Panc1 (cell line): Measurements from ENCODE around the gene RFC5. TPM values are rescaled to one million over a fixed set of nuclear protein-coding genes. Genes with fewer than 3 reads are reported as not detected.
A peak's percentile ranks its signal among the peaks of the same experiment; 100 is the strongest.

Experiments
- ATAC-seq: fragments of 200-7000 bp; cut with Tn5 transposase; 2 replicates; pipeline ENCODE4 v1.9.1; 2020; ENCODE audit warnings: mild to moderate bottlenecking, moderate library complexity
- BruUV-seq: library from RNA; stranded (reverse); fragments of 400-500 nt; replicated peaks from 2 replicates; lab custom pipeline; 2021; lab: Mats Ljungman, UMichigan
- CTCF ChIA-PET: fragments of 300-600 bp; sonication (Branson Sonifier 250); formaldehyde crosslinking; loops from one replicate; lab custom pipeline; 2022; ENCODE audit warnings: antibody characterized with exemption; lab: Charles Lee
- POLR2A ChIA-PET: fragments of 300-600 bp; sonication (Branson Sonifier 250); formaldehyde crosslinking; loops from one replicate; lab custom pipeline; 2022; ENCODE audit warnings: antibody characterized with exemption; lab: Charles Lee
- DNase-seq: peaks from one replicate; pipeline ENCODE4 v3.0.0-alpha.2; 2010; ENCODE audit warnings: low read depth, low spot score
- H3K27ac ChIP-seq: 2 replicates; pipeline ENCODE4 v1.5.1; 2011; ENCODE audit warnings: mild to moderate bottlenecking, low read length, inconsistent platforms
- H3K27me3 ChIP-seq: fragments of 200-500 bp; sonication (Bioruptor generic); 2 replicates; pipeline ENCODE4 v1.6.0; 2014; ENCODE audit warnings: low read length, inconsistent platforms; ENCODE audit not compliant: control insufficient read depth, insufficient read depth
- H3K36me3 ChIP-seq: fragments of 200-500 bp; sonication (Bioruptor generic); 2 replicates; pipeline ENCODE4 v1.5.1; 2014; ENCODE audit warnings: inconsistent platforms, mild to moderate bottlenecking, low read length, moderate library complexity; ENCODE audit not compliant: control insufficient read depth, insufficient read depth
- H3K4me1 ChIP-seq: 2 replicates; pipeline ENCODE4 v1.5.1; 2011; ENCODE audit warnings: inconsistent platforms, mild to moderate bottlenecking, low read length, moderate library complexity; ENCODE audit not compliant: control insufficient read depth, insufficient read depth
- H3K4me3 ChIP-seq, 2 experiments: 2 replicates each; pipeline ENCODE4 v1.5.1; 2011 to 2012; ENCODE audit warnings: low read depth in 2 of 2, low read length in 2 of 2, mild to moderate bottlenecking in 2 of 2, inconsistent platforms in 1 of 2, moderate library complexity in 1 of 2
- H3K9me3 ChIP-seq: fragments of 200-500 bp; sonication (Bioruptor generic); 2 replicates; pipeline ENCODE4 v1.5.1; 2014; ENCODE audit warnings: low read depth, mild to moderate bottlenecking, inconsistent platforms, low read length, moderate library complexity; ENCODE audit not compliant: control insufficient read depth, insufficient read depth
- CTCF ChIP-seq: fragments of 450-650 bp; IDR thresholded peaks from 2 replicates; pipeline ENCODE4 v1.5.1; 2017; ENCODE audit warnings: mild to moderate bottlenecking
- POLR2AphosphoS5 ChIP-seq: IDR thresholded peaks from 2 replicates; pipeline ENCODE4 v1.6.1; 2012; ENCODE audit warnings: mild to moderate bottlenecking, low read depth, low read length, moderate library complexity
- SIN3A ChIP-seq: IDR thresholded peaks from 2 replicates; pipeline ENCODE4 v1.6.1; 2012; ENCODE audit warnings: low read depth, mild to moderate bottlenecking, low read length, moderate library complexity, borderline replicate concordance; ENCODE audit not compliant: insufficient read depth
- TCF7L2 ChIP-seq: IDR thresholded peaks from 2 replicates; pipeline ENCODE4 v1.6.1; 2011; ENCODE audit warnings: mild to moderate bottlenecking, low read depth, low read length, inconsistent platforms
- in situ Hi-C: cut with HindIII; loops from 2 replicates; pipeline ENCODE4 v1.10.0; 2016; ENCODE audit warnings: low sequenced_read_pairs, low pct_unique_long_range_greater_than_20kb
- intact Hi-C: fragments of 100-400 bp; cut with micrococcal nuclease; formaldehyde crosslinking; loops from one replicate; pipeline ENCODE4 v1.10.0; 2022; ENCODE audit not compliant: unreplicated experiment
- total RNA-seq: library from RNA; stranded (reverse); gene quantifications from one replicate; pipeline ENCODE4 v1.2.1, GENCODE V29; 2021; ENCODE audit not compliant: unreplicated experiment
- TF ChIP-seq, protein P1 (sequence below), 2 experiments: IDR thresholded peaks; 2 replicates each; pipeline ENCODE4 v1.6.1; 2011 to 2012; ENCODE audit warnings: low read depth in 2 of 2, control low read depth in 1 of 2, low read length in 1 of 2, mild to moderate bottlenecking in 1 of 2, moderate library complexity in 1 of 2; ENCODE audit not compliant: insufficient read depth in 1 of 2

Gene RFC5
- total RNA-seq, 1 experiment from 2014 or later = 25.0 TPM

DNA sequence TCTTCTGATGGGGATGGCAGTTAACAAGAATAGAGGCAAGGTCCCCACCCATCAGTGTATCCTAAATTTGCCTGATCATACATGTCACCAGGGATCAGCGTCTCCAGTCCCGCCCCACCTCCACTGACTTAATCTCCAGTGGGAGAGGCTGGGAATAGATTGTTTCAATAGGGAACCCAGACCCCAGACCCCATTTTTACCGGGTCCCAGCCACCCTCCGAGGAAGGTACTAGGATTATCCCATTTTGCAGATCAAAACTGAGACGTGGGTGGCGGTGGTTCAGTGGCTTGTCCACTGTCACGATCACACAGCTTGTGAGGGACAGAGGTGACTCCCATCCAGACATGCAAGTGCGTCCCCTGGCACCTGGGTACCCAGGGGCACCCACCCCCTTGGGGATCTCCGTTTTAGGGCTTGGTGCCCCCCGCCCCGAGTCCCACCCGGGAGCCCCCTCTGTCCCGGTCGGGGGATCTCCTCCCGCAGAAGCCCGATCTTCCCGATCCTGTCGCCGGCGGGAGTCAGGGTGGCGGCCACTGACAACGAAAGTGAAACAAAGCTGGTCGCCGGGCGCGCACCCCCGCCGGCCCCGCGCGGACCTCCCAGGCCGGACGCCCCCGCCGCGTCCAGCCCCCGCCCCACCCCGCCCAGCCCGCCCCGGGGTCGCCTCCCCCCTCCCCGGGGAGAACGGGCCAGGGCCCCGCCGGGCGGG, 44.0 kb downstream of the RFC5 start:
- in situ Hi-C loops = no loop called here

DNA sequence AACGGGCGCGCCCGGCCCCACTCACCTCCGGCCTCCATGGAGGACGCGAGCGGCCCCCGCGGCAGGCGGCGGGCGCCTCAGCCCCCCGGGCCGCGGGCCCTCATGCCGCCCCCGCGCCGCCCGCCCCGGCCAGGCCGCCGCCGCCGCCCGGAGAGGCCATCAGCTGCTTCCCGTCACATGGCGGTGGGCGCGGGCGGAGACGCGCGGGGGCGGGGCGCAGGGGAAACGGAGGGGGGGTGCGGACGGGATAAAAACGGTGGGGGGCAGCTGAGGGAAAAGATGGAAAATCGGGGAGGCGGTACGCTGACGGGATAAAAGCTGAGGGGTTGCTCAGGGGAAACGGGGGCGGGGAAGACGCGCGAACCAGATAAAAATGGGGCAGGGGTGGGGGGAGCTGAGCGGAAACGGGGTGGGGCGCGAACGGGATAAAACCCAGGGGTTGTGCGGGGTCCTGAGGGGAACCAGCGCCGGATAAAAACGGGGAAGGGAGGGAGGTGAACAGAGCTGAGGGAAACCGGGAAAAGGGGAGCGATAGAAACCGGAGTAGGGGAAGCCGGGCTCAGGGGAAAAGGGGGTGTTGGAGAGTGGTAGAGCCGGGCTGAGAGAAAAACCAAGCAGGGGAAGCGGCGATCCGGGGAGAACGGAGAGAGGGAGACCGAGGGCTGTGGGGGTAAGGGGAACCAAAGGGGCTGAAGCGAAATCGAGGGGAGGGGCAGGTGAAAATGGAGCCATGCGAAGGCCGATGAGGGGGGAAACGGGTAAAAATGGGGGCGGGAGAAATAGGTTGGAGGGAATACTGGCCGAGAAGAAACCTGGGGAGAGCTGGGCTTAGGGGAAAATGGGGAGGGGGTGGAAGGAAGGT, 44.7 kb downstream of the RFC5 start, which contains the start of gene WSB2:
Gene WSB2 (minus strand): TSS at position 169 of the 862 bp plus-strand sequence. CDS start 131 bp downstream, at position 38.
- in situ Hi-C loops = no loop called here
- DNase-seq (no peak), ATAC-seq (peak; percentile 45)
- H3K27ac ChIP-seq = peak within 1 kb of the TSS; percentile 98
- intact Hi-C loops = no loop called here
- no peaks in the 10 kb centered on the region for H3K9me3 ChIP-seq
- peaks cover 58% of the 10 kb centered on the region for H3K4me1 ChIP-seq
- 0 out of 2 replicates have a peak, but pooled peaks have one; percentile 10 for TF ChIP-seq SIN3A
- TF ChIP-seq POLR2AphosphoS5 = no peak; the same call in 1 of the 2 replicates
- H3K4me3 ChIP-seq = peak within 1 kb of the TSS; percentile 68 to 88
- H3K36me3 ChIP-seq = no peaks in the 10 kb centered on the region; the same call in 1 of the 2 replicates
- ChIA-PET CTCF (no interaction called here), POLR2A (interaction anchor here (0.6 to 0.7 kb wide), 3 partner anchors 23 to 281 kb away, joined by 4 to 10 read pairs (median 5); no protein-coding TSS in a partner anchor)
- no peaks in the 10 kb centered on the region for H3K27me3 ChIP-seq
- BruUV-seq = no TSS peak

More for the DNA sequence above, 44.0 kb downstream of the RFC5 start:
- H3K4me3 ChIP-seq = peak overlapping the region; percentile 68 to 82
- peak; percentile 40 for ATAC-seq
- no peaks in the 10 kb centered on the region for H3K27me3 ChIP-seq
- peak overlapping the region; percentile 98 for H3K27ac ChIP-seq
- H3K9me3 ChIP-seq = no peaks in the 10 kb centered on the region
- CTCF ChIA-PET = no interaction called here
- TF ChIP-seq POLR2AphosphoS5 = peak; percentile 33; the same call in 1 of the 2 replicates
- no peak for TF ChIP-seq TCF7L2
- no peak for TF ChIP-seq CTCF
- POLR2A ChIA-PET = interaction anchor here (0.6 to 0.7 kb wide), 3 partner anchors 24 to 282 kb away, joined by 4 to 10 read pairs (median 5); no protein-coding TSS in a partner anchor
- BruUV-seq = no TSS peak
- H3K4me1 ChIP-seq = peaks cover 66% of the 10 kb centered on the region
- no peak for DNase-seq
- intact Hi-C loops = no loop called here
- no peaks in the 10 kb centered on the region; the same call in 1 of the 2 replicates for H3K36me3 ChIP-seq

DNA sequence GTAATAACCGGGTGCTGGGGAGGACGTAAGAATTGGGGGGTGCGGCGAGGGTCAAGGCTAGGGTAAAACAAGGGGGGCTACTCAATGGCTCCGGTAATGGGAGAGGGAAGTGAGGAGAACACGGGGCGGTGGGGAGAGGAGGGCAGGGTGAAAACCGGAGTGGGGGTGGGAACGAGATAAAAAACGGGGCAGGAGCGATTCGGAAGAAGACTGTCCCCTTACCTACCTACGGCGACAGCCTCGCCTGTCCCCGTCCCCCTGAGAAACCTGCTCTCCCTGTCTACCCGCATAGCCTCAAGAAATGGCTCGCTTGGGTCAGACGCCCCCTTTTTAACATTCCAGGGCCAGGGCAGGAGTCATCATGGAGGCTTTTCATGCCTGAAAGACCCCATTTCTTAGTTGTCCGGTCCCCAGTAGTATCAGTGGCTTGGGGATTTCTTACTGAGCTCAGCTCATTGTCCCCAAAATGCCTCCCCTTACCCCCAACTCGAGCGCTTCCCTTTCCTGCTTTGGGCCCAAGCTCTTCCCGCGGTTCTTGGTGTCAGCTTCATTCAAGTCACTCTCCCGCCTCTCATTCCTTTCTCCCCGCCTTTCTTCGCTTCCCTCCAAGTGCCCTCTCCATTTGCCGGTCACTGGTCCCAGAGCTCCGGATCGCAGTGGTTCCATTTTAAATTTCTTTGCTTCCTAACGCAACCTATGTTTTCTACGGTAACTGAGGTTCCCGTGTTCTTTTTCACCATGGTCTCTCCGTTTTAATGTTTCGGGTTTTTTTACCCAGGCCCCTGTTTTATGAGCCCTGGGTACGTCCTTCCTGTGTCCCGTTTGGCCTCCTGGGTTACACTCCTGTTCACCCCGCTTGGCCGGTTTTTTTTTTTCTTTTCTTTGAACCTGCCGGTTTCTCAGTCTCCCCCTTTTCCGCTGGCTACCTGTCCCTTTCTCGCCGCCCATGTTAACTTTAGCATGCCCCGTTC, 45.7 kb downstream of the RFC5 start:
- Histone ChIP-seq H3K27me3 (no peaks in the 10 kb centered on the region), H3K36me3 (no peaks in the 10 kb centered on the region; the same call in 1 of the 2 replicates), H3K9me3 (no peaks in the 10 kb centered on the region), H3K27ac (peak overlapping the region; percentile 97), H3K4me1 (peaks cover 49% of the 10 kb centered on the region), H3K4me3 (peak overlapping the region; percentile 68 to 88)
- intact Hi-C loops (no loop called here), in situ Hi-C loops (no loop called here)
- ATAC-seq = peak; percentile 31
- CTCF ChIA-PET = no interaction called here
- BruUV-seq = TSS peak; percentile 95
- DNase-seq = no peak
- POLR2A ChIA-PET = interaction anchor here (0.8 kb wide), 1 partner anchor 59 kb away, joined by 3 read pairs; no protein-coding TSS in a partner anchor
- TF ChIP-seq TCF7L2 = peak; percentile 82
- TF ChIP-seq CTCF = no peak
- TF ChIP-seq, protein P1, sequence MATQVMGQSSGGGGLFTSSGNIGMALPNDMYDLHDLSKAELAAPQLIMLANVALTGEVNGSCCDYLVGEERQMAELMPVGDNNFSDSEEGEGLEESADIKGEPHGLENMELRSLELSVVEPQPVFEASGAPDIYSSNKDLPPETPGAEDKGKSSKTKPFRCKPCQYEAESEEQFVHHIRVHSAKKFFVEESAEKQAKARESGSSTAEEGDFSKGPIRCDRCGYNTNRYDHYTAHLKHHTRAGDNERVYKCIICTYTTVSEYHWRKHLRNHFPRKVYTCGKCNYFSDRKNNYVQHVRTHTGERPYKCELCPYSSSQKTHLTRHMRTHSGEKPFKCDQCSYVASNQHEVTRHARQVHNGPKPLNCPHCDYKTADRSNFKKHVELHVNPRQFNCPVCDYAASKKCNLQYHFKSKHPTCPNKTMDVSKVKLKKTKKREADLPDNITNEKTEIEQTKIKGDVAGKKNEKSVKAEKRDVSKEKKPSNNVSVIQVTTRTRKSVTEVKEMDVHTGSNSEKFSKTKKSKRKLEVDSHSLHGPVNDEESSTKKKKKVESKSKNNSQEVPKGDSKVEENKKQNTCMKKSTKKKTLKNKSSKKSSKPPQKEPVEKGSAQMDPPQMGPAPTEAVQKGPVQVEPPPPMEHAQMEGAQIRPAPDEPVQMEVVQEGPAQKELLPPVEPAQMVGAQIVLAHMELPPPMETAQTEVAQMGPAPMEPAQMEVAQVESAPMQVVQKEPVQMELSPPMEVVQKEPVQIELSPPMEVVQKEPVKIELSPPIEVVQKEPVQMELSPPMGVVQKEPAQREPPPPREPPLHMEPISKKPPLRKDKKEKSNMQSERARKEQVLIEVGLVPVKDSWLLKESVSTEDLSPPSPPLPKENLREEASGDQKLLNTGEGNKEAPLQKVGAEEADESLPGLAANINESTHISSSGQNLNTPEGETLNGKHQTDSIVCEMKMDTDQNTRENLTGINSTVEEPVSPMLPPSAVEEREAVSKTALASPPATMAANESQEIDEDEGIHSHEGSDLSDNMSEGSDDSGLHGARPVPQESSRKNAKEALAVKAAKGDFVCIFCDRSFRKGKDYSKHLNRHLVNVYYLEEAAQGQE (IDR thresholded peaks at IDR 0.05; ENCODE audit: insufficient read depth in 1 of 2, low read depth in 2 of 2, low read length in 1 of 2) = no peak
- TF ChIP-seq SIN3A = peak; percentile 27; the same call in 1 of the 2 replicates
- peak; percentile 89 for TF ChIP-seq POLR2AphosphoS5
